ENCODE measurements around the gene SNPH.

The SNPH gene

DNA sequence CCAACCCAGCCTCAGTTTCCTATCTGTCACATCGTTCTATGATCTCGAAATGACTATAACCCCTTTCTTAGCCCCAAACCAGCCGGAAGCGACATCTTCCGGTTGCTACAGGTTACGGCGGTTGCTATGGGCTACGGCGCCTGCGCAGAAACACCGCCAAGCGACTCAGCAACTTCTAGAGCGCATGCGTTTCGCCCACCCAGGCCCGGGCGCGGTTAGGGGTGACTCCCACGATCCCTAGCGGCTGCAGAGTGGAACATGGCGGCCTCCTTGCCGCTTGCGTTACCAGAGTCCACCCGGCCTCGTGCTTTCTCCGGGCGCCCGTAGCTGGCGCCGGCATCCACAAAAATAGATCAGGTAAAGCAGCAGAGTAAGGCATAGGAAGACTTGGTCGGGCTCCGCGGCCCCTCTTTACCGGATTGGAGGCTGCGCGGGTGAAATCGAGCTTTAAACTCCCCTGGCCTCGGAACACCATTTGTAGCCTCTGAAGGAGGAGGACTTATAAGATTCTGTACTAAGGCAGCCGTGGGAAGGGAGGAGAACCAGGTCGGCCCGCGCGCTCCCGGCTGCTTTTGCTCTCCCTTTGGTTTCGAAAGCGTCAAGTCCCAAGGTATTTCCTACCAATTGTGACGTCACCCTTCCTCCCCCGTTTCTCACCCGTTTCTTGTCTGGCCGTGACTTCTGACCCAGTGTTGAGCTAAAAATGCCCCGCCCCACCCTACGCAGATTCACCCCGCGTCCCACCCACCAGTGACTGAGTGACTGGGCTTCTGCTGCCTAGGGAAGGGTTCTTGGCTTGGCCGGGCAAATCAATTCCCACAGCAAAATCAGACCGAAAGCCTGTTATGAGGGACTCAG, 59.3 kb downstream of the SNPH start:
- peak; percentile 98 for DNase-seq (ENCODE audit: low read depth)

GRCh38 chr20:1326031-1326930, 60.2 kb downstream of the SNPH start:
- no peak for DNase-seq (ENCODE audit: low read depth)

GRCh38 chr20:1327241-1327653, 61.2 kb downstream of the SNPH start:
- DNase-seq (ENCODE audit: low read depth) = no peak

DNA sequence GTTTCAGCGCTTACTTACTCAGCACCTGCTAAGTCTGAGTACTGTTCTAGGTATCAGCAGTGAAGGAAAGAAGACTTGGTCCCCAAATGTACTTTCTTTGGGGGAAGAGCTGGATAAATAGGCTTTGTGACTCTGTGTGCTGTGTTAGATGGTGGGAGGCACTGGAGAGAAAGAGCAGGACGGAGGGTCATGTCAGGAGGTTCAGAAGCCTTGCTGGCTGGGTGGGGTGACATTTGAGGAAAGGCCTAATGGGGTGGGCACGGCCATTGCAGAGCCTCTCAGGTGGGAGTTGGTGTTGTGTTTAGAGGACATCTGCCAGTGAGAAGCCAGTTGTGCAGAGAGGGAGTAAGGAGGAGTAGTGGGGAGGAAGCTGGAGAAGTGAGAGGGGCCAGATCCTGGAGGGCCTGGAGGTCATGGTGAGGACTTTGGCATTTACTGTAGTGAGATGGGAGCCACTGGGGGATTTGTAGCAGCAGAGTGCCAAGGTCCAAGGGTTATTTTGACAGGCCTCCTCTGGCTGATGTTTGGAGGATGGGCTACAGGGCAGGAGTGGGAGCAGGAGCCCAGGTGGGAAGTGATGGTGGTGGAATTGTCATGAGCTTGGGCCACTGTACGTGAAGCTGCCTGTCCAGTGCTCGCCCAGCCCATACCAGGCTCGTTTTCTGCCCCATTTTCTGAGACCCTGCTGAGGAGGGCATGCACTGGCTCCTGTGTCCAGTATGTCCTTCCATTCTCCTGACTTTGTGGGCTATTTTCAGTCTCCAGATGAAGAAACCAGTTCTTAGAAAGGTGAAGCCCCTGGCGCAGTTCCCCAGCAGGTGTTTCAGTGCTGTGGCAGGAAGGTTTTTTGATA, 62.0 kb downstream of the SNPH start:
- DNase-seq (ENCODE audit: low read depth) = no peak

DNA sequence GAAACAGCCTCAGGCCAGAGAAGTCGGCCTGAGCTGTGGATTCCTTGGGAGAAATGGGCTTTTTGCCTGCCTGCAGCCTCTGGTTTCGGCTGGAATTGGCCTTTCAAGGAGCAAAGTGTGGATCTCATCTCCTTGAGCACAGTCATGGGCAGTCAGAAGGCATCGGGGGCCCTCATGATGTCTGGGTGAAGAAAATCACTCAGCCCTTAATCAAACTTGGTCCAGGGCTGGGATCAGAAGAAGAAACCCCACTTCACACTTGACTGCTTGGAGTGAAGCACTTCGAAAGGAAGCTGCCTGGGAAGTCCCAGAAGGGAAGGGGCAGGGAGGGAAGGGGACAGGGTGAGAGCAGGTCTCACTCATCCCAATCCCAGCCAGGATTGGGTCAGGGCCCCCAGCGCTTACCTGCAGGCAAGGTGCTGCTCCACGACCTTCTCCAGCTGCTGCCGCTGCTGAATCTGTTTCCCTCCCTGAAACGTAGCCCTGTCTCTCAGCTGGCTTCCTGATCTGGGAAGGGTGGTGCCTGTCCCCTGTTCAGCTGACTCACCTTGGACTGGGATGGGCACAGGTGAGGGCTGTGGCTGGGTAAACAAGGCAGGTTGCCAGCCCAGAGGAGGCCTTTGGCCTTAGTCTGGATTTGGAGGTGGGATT, 62.7 kb downstream of the SNPH start, which contains the start of gene SDCBP2:
SDCBP2 (minus strand) TSS at position 460 of the 651 bp plus-strand sequence. CDS start 8,723 bp downstream, outside the sequence.
- no peak for DNase-seq (ENCODE audit: low read depth)

- no peak for DNase-seq (ENCODE audit: low read depth)
These were observed 64.2 kb downstream of the SNPH start for GRCh38 chr20:1330075-1330830.

- DNase-seq (ENCODE audit: low read depth) = no peak
These were observed 65.0 kb downstream of the SNPH start for GRCh38 chr20:1331101-1331500.

DNA sequence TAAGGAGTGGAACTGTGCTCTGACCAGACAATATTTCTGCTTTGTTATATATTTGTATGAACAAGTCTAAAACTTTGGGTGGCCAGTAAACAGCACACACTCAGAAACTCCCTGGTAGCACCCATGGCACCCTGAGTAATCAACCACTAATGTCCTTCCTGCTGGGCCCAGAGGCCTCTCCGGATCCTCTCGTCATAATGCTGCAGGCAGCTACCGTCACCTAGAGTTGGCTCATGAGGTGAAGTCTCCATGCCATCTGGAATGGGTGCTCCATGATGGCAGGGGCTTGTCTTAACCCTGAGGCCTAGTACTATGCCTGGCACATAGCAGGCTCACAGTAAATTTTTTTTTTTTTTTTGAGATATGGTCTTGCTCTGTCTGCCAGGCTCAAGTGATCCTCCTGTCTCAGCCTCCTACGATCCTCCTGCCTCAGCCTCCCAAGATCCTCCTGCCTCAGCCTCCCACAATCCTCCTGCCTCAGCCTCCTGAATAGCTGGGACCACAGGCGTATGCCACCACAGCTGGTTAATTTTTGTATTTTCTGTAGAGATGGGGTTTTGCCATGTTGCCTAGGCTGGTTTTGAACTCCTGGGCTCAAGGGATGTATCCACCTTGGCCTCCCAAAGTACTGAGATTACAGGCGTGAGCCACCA, 65.8 kb downstream of the SNPH start:
- no peak for DNase-seq (ENCODE audit: low read depth)

GRCh38 chr20:1332749-1333300, 66.7 kb downstream of the SNPH start:
- no peak for DNase-seq (ENCODE audit: low read depth)

DNA sequence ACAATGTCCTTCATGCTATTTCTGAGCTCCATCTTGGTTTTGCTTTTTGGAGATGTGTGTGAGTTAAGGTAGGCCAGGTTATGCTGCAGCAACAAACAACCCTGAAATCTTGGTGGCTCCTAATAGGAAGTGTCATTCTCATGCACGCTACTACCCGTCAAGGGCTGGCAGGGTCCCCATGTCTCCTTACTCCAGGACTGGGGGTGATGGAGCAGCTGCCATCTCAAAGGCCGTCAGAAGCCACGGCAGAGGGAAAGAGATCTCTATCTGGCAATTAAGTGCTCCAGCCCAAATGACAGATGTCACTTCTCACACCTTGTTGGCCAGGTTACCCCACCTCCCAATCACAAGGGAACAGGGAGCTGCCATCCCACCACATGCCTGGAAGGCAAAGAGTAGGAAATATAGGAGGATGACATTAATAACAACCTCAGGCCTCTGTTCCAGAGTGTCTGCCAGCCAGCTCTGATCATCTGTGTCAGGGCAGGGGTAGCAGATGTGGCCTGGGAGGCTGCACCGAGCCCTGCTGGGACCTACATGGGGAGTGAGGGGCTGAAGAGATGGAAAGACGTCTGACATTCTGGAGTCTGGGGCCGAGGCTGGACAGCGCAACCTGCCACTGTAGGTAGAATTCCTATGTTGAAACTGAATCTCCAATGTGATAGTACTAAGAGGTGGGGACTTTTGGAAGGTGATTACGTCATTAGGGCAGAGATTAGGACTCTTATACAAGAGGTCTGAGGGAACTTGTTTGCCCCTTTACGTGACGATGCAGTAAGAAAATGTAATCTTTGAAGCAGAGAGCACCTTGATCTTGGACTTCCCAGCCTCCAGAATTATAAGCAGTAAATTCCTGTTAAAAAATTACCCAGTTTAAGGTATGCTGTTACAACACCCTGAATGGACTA, 67.6 kb downstream of the SNPH start:
- DNase-seq (ENCODE audit: low read depth) = no peak

GRCh38 chr20:1334370-1334731, 68.3 kb downstream of the SNPH start:
- no peak for DNase-seq (ENCODE audit: low read depth)

- no peak for DNase-seq (ENCODE audit: low read depth)
These were observed 68.7 kb downstream of the SNPH start for GRCh38 chr20:1334761-1335160.

GRCh38 chr20:1335961-1336698, 70.0 kb downstream of the SNPH start:
- DNase-seq (ENCODE audit: low read depth) = no peak

GRCh38 chr20:1336699-1337367, 70.7 kb downstream of the SNPH start:
- DNase-seq (ENCODE audit: low read depth) = no peak

- DNase-seq (ENCODE audit: low read depth) = no peak
These were observed 71.3 kb downstream of the SNPH start for GRCh38 chr20:1337441-1337840.

DNA sequence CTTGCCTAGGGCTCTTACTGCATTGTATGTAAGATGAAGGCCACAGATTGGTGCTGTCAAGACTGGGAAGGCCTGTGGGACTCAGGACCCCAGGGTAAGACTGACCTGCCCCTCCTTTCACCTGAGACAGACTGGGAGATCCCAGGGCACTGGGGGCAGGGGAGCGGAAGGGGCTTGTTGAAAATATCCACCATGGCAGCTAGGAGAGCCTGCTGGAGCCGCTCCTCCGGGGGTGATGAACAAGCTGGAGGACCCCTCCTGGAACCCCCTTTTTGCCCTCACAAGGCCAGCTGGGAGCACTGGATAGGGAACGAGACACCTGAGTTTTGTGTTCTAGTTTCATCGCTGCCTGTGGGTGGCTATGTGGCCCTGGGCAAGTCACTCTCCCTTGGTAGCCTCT, 72.0 kb downstream of the SNPH start:
- DNase-seq (ENCODE audit: low read depth) = no peak

DNA sequence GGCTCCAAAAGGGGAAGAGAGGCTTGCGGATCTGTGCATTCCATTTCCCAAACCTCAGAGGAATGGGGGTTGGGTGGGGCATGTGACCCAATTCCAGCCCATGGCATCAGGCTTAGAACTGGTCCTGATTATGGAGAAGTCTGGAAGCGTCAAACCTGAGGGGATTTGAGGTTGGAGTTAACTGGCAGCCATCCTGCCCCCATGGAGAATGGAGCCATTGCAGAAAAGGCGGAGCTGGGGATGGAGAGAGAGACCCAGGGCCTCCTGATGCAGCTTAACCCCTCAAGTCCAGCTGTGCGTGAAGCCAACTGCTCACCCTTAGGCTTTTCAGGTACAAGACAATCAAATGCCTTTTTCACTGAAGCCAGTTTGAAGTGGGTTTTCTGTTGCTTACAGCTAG, 72.7 kb downstream of the SNPH start:
- no peak for DNase-seq (ENCODE audit: low read depth)

Measured in stimulated activated CD8-positive, alpha-beta memory T cell treated with anti-CD3 and anti-CD28 coated beads, Interleukin-4, amount 100 ng/mL, for 24 hours (primary cell).